ENCODE results near the gene LPP.

LPP gene

DNA sequence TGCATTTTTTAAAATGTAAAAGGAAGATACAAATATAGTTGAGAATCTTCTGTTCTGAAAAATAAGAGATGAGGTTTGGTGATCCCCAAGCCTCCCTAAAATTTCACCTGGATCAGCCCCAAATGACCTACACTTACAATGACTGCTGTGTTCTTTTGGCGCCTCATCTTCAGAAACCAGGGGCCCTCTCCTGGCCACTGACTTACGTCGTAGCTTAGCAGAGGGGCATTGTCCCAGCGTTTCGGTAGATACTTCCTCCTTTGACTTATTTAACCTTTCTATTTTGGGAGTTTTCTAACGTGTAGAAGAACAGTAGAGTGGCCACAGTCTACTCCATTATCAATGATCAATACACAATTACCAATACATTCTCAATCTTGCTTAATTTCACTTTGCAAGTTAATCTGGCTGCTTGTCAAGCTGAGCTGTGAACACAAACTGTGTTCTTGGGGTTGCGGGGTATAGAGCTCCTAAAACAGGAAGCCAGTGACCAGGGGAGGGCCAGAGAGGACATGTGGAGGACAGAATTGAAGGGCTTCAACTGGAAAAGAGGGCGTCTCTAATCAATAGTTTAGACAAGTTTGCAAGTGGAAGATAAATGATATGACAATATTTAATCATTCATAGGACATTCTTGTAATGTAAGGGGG lies 419.5 kb downstream of the LPP start:
- DNase-seq = no peak

DNA sequence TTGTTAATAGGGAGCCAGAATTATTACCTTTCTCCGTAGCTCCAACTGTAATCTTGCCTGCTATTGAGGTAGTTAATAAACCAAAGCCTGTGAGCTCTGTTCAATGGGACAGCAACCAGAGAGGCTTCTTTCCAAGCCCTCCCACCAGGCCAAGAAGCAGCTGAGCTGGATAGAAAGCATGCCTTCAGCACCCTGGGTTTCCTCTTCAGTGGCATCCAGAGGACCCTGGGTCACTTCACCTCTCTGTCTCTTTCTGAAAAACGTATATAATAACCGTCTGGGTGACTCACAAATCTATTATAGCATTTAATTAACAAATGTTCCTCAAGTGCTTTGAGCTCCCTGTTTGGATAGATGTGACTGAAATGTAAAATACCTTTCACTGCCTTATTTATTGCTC lies 420.0 kb downstream of the LPP start:
- no peak for DNase-seq

GRCh38 chr3:188574885-188575284 lies 420.9 kb downstream of the LPP start:
- peak; percentile 12 for DNase-seq

- no peak for DNase-seq
Observed at GRCh38 chr3:188575501-188575900, 421.5 kb downstream of the LPP start.

GRCh38 chr3:188577539-188577938 lies 423.6 kb downstream of the LPP start:
- no peak for DNase-seq

DNA sequence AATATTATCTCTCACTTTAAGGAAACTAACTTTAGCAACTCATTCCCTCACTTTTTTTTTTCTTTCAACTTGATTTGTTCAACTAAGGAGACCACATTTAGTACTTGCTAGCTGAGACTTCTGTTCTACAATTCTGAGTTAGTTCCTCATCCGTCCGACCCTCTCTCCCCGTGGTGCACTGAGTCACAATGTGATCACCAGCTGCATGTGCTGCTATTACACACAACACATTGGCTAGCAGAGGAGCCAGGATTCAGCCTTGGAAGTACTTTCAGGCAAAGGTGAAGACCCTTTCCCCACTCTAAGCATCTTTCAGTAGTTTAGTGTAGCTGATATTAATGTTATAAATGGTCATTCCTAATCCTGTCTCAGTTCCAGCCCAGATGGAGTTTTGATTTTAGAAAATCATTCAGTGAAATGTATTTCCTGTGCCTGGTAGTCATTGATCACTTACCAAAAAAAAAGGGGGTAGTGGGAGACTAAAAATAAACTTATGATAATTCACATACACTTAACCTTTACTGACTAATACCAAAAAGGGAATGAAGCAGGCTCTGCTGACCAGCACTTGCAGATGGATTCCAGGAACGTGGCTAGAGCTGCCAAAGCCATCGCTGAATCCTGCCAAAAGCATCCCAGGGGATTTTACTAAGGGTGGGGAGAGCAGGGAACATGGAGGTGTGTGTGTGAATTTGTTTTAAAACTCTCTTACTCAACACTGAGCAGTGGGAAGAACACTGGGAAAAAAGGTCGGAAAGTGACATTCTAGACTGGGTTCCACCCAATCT lies 424.8 kb downstream of the LPP start:
- DNase-seq = peak; percentile 84

DNA sequence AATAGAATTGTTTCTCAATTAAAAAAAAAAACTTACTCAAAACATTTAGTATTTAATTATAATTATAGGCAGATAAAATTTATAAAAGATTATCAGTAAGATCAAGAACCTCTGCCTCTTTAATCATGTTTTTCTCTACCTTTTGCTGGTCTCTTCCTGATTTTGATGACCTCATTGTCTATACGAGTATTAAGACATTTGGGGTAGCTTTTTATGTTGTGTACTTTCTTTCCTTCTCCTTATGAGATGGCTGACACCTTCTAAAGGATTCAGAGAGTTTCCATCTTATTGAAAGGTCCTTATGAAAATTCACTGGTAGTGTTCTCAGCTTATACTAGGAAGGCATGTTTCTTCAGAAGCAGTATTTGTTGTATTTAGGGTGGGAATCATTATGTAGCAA lies 426.3 kb downstream of the LPP start:
- DNase-seq = no peak

DNA sequence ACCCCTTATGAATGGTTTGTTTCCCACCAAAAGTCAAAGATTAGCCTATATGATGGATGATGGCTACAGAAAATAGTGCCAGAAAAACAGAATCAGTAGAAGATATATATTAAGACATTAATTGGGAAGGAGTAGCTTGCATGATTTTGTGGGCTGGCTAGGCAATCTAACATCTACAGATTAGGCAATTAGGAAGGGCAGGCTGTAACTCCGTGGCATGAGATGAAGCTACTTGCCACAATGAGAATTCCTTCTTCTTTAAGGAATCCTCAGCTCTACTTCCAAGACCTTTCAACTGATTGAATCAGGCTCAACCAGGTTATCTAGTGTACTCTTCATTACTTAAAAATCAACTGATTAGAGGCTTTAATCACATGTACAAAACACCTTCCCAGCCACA lies 426.7 kb downstream of the LPP start:
- DNase-seq = no peak

DNA sequence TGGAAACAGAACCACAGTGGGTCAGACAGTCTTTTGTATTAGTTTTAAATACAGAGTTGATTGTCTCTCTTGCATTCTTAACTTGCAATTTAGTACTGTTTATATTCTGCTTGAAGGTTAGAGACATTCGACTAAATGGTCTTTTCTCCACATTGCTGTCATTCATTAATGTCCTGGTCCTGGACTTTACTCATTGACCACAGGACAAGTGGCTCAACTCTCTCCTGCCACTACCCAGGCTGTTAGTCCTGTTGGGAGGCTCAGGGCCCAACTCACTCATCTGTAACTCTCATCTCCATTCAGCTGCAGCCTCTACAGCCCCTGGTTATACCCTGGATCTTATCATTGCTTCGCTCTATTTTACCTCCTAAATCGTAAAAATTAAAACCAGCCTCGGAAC lies 427.4 kb downstream of the LPP start:
- DNase-seq = no peak

DNA sequence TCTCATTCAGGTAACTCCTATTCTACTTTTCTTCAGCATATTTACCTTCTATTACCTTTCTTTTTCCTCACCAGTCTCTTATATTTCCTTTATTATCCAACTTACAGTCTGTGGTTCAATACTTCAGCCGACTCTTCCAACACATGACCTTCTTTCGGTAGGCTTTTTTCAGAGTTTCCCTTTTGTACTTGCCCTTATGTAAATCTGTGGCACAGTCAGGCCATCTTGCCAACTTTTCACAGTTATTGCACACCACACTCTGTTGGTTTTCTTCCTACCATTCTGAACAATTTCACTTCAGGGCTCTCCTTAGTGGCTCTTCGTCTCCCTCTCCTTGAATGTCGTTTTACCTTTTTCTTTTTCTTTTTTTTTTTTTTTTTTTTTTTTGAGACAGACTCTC lies 427.8 kb downstream of the LPP start:
- DNase-seq = no peak

DNA sequence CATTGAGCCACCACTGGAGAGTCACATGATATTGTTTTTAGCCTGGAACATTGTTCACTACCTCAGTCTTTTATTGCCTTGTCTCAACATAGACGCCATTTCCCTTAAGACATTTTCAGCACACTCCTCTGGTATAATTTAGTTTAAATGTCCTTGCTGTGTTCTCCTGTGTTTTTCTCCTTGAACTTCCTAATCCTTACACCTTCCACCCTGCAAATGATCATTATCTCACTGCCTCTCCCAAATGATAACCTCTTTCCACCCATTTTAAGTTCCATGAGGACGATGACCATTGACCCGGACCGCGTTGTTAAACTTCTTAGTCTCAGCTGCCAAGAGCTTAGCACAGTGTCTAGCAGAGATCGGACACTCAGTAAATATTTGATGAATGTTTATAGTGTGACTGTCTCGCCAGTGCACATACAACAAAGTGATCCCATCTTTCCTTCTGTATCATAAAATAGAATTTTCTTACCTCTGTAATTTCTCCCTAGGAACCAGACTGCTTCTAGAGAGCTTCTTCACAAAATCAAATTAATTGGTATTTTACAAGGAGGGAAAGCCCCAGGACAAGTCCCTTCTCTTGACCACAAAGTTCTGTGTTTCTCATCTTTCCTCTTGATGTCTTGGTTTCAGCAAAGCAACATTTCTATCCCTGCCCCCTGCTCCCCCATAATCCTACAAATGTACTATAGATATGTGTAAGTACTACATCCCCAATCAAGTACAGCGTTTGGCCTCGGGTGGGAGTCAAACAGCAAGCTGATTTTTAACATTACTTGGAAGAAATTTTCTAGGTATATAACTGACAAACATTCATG lies 429.6 kb downstream of the LPP start:
- no peak for DNase-seq

- DNase-seq = peak; percentile 70
Observed at GRCh38 chr3:188584162-188584529, 430.2 kb downstream of the LPP start.

DNA sequence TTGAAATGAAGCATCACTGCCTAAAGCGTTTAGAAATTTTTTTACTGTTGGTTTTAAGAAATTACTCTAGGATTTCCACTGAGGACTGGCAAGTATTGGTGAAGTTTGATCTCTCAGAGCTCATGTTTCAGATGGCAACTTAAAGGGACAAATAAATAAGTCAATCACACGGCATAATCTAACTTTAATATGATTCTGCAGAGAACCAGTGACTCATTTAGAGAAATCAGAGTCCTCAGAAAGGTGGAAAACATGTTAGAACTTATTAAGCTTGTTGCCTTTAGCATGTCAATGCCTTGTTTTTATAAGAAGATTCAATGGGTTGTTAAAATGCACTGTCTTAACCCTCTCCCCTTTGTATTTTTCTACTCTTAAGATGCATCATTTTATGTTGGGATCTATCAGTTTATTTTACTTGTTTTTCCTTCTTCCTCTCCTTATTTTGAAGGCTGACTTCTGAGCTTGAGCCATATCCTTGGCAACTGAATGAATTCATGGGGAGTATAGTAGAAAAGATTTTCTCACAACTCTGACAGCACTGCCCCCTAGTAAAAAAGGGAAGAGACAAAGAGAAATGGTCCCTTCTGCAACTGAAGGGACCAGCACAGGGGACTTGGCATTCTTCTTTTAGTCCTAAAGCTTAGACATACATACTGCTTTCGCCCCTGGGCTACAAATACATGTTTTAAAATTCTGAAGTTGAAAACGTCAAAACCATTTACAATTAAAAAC lies 431.2 kb downstream of the LPP start:
- DNase-seq = no peak

DNA sequence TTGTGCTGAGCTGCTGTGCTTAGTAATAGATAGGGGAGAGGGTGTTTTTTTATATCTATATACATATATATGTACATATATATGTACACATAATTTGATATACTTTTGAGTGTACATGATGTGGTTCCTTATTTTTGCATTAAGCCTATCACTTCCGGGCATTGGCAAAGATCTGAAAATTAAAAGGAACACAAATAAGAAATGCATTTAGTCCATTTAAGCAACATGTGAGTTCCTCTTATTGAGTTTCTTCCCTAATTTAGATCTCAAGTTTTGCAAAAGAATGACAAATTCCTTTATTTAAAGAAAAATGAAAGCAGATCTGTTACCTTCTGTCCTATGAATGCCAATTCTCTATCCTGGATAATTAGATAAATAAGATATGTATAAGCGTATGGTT lies 435.1 kb downstream of the LPP start:
- no peak for DNase-seq

- no peak for DNase-seq
Observed at GRCh38 chr3:188589771-188590170, 435.8 kb downstream of the LPP start.

DNA sequence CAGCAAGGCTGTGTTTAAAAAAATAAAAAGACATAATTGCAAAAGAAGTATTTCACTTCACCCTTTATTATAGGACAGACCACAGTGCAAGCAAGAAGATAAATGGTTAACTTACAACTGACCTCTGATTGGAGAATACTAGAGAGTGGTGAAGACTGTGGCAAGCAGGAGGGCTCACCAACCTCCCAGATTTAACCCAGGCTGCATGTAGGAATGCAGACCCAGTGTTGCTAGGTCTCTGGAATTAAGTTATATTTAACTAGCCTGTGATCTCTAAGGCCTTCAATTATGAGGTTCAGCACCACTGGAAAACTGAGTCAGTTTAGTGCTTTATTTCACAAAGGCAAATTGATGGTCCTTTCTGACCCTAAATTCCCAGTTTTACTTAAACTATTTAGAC lies 436.6 kb downstream of the LPP start:
- no peak for DNase-seq

GRCh38 chr3:188594139-188594538 lies 440.2 kb downstream of the LPP start:
- DNase-seq = peak; percentile 94

GRCh38 chr3:188595890-188596376 lies 442.0 kb downstream of the LPP start:
- peak; percentile 91 for DNase-seq

DNA sequence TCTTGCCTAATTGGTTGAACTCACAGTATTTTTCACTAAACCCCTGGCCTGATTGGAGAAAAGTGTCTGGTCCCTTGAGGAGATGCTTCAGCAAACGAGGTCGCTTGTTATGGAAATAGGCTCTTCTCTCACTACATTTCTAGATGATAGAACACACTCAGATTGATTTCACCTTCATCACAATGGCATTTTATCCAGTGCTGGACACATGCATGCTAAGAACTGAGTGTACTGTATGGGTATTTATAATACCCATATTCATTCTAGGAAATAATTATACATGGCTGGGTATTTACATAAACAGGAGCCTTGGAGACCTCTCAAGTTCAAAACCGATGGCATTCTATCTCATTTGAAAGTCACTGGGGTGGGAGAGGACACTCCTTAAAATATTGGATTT lies 444.9 kb downstream of the LPP start:
- no peak for DNase-seq

DNA sequence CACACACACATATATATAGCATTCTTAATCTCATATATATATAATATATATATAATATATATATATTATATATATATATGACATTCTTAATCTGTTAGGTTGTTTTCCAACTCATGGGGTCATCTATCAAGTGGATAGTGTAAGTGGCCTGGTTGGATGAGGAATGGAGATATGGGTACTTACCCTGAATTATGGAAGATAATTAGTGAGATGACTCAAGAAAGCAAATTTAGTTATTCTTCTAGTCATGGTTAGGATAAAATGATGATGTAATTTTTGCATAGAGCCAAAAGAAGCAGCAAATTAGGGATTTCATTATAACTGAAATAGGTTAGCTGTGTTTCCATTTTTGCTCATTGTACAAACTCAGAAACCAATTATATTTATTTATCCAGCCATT lies 448.2 kb downstream of the LPP start:
- DNase-seq = no peak

DNA sequence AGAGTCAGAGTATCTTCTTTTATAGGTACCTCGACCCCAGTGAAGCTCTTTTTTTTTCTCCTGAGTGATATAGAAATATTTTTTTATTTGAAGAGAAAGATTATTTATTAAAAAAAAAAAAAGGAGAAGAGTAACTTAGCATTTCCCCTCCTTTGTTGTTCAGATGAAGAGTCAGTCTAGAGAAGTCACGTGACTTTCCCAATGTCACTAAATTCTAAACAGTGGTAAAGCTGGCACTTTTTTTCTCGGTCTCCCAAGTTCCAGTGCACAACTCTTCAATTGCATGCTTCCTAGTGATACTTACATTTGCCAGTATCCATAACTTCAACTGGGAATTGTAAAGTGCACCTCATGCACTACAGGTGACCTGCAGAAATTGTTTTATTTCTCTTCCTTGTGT lies 448.7 kb downstream of the LPP start:
- no peak for DNase-seq

GRCh38 chr3:188604651-188605050 lies 450.7 kb downstream of the LPP start:
- DNase-seq = no peak

GRCh38 chr3:188605231-188605630 lies 451.3 kb downstream of the LPP start:
- peak; percentile 67 for DNase-seq
